Measurements from ENCODE around the gene PLAC1. TPM values are rescaled to one million over a fixed set of nuclear protein-coding genes. Genes with fewer than 3 reads are reported as not detected.
A peak's percentile ranks its signal among the peaks of the same experiment; 100 is the strongest.

PLAC1 gene
- total and polyA plus RNA-seq, 2 of the 4 experiments (the other 2 are of a cell fraction), result 0.36 to 0.74 TPM

DNA sequence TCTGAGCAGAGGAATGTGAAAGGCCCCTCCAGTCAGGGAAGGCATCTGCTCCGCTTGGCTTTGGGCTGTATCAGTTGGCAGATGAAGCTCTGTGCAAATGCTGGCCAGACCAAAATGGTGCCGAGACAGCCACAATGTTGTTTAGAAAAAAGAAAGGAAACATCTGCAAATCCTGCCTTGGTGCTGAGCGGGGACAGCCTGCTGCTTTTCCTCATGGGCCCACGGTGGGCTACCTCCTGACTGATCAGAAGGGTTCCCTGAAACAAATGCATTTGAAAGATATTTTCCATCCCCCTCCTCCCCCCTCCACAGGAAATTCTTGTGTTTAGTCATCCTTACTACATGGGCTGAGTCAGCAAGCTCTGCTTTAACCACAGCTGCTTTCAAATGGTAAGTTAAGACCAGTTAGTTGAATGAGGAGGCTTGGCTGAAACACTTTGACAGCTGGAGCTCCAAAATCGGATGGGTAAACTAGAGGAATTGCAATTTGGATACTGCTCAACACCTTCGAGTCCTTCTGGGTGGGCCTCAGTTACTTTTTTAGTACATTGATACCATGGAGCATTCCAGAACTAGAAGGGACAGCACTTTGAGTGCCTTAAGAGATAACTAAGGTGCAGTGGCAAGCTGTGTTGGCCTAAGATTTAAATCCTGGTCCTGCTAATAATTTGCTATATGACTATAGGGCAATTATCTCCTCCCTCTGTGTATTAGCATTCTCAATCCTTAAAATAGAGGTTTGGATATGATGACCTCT, 36.0 kb downstream of the PLAC1 start (continued):
- TF ChIP-seq MAFK (IDR thresholded peaks at IDR 0.05; ENCODE audit: low read depth, low read length) (peak; percentile 84), CEBPB (IDR thresholded peaks at IDR 0.05; ENCODE audit: low read depth, low read length) (no peak)

DNA sequence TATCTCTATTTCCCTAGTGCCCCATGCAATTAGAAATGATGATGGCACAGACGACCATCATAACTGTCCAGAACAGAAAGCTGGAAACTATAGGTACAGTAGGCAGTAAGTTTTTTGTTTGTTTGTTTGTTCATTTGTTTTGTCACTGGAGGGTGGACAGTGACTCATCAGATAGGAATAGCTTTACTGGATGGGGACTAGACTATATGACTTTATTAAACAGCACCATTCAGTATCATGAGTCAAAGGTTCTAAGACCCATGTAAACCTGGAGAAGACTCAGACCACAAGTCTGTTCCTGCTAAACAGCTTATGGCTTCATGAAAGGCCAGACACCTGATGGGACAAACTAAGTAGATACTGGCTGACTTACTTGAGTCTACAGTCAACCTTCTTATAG, 38.4 kb downstream of the PLAC1 start:
- dilution Hi-C loops (cut with HindIII; ENCODE audit: low sequenced_read_pairs, unreplicated experiment) (no loop called here), in situ Hi-C loops (cut with MboI; ENCODE audit: low sequenced_read_pairs) (no loop called here), intact Hi-C loops (cut with micrococcal nuclease) (no loop called here)
- Histone ChIP-seq H4K91ac (ENCODE audit: insufficient read depth, low read depth, low read length) (peak overlapping the region; percentile 20; the same call in 1 of the 2 replicates), H3K18ac (ENCODE audit: low read depth, low read length) (no peak overlapping the region), H2BK15ac (ENCODE audit: low read depth, low read length) (no peak overlapping the region; the same call in 2 of the 3 replicates), H3K4me1 (ENCODE audit: control insufficient read depth, insufficient read depth, low read length) (peaks cover 16% of the 10 kb centered on the region), H2AFZ (replicated peaks; ENCODE audit: low read length, poor library complexity) (no peak overlapping the region), H3K56ac (ENCODE audit: extremely low read depth, insufficient read depth, low read length) (no peak overlapping the region), H2BK20ac (ENCODE audit: low read depth, low read length) (peak overlapping the region; percentile 51), H3K9ac (ENCODE audit: low read depth, low read length) (no peak overlapping the region), H3K14ac (replicated peaks; ENCODE audit: low read depth, low read length) (no peak overlapping the region), H2AK5ac (ENCODE audit: low read depth, low read length) (no peak overlapping the region), H3K27ac (ENCODE audit: insufficient read depth, low read length) (no peak overlapping the region), H3K9me3 (ENCODE audit: control insufficient read depth, insufficient read depth, low read length) (no peaks in the 10 kb centered on the region), H2BK5ac (ENCODE audit: low read depth, low read length, poor library complexity, severe bottlenecking) (no peak overlapping the region), H3K9me1 (ENCODE audit: insufficient read depth, low read length) (0 out of 2 replicates have a peak, but pooled peaks cover 6% of the 10 kb centered on the region), H3K27me3 (ENCODE audit: control insufficient read depth, insufficient read depth, low read length) (no peaks in the 10 kb centered on the region), H3K4me2 (ENCODE audit: low read depth, low read length) (no peak overlapping the region), H3K79me1 (ENCODE audit: low read depth in 1 of 2, low read length in 2 of 2) (no peaks in the 10 kb centered on the region), H3K4ac (ENCODE audit: low read depth, low read length) (no peak overlapping the region), H4K8ac (ENCODE audit: low read depth in 2 of 2, low read length in 2 of 2) (no peak overlapping the region), H4K5ac (ENCODE audit: low read depth, low read length) (no peak overlapping the region), H3K23ac (ENCODE audit: low read depth, low read length) (no peak overlapping the region), H2BK120ac (ENCODE audit: low read depth, low read length) (peak overlapping the region; percentile 32; the same call in 1 of the 2 replicates), H2AK9ac (replicated peaks; ENCODE audit: low read depth, low read length, poor library complexity) (no peak overlapping the region), H3K4me3 (ENCODE audit: insufficient read depth, low read depth, low read length) (no peak overlapping the region), H4K20me1 (ENCODE audit: insufficient read depth, low read length) (no peaks in the 10 kb centered on the region), H3K36me3 (ENCODE audit: control insufficient read depth, insufficient read depth, low read length) (no peaks in the 10 kb centered on the region)
- POLR2A ChIA-PET (ENCODE audit: unreplicated experiment), result no interaction called here
- no peak for DNase-seq
- WGBS, 2 experiments (ENCODE audit: extremely low coverage in 2 of 2, insufficient read length in 1 of 2), result no CpG with 5 or more reads among the region's 1 CpG
- CTCF ChIA-PET, result no interaction called here
- no TSS peak for BruUV-seq (replicated peaks)
- ATAC-seq (ENCODE audit: low read depth), result no peak
- TF ChIP-seq, protein P1, sequence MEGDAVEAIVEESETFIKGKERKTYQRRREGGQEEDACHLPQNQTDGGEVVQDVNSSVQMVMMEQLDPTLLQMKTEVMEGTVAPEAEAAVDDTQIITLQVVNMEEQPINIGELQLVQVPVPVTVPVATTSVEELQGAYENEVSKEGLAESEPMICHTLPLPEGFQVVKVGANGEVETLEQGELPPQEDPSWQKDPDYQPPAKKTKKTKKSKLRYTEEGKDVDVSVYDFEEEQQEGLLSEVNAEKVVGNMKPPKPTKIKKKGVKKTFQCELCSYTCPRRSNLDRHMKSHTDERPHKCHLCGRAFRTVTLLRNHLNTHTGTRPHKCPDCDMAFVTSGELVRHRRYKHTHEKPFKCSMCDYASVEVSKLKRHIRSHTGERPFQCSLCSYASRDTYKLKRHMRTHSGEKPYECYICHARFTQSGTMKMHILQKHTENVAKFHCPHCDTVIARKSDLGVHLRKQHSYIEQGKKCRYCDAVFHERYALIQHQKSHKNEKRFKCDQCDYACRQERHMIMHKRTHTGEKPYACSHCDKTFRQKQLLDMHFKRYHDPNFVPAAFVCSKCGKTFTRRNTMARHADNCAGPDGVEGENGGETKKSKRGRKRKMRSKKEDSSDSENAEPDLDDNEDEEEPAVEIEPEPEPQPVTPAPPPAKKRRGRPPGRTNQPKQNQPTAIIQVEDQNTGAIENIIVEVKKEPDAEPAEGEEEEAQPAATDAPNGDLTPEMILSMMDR (conservative IDR thresholded peaks at IDR 0.05; ENCODE audit: low read depth, low read length), result no peak
- TF ChIP-seq POLR2A (IDR thresholded peaks at IDR 0.05; ENCODE audit: low read depth, low read length) (no peak), NFE2L2 (IDR thresholded peaks at IDR 0.05; ENCODE audit: low read depth, low read length) (no peak)

Data from IMR-90 (cell line).